GM19099 (cell line): Measurements from ENCODE around the gene NCK2.

Source experiments
- POLR2A ChIP-seq: IDR thresholded peaks from 3 replicates; pipeline ENCODE4 v1.6.1; 2011; ENCODE audit warnings: low read depth; ENCODE audit not compliant: insufficient read length; ENCODE audit errors: extremely low read depth

Gene NCK2

GRCh38 chr2:105821428-105822125 is 76.9 kb downstream of the NCK2 start:
- no peak for TF ChIP-seq POLR2A

DNA sequence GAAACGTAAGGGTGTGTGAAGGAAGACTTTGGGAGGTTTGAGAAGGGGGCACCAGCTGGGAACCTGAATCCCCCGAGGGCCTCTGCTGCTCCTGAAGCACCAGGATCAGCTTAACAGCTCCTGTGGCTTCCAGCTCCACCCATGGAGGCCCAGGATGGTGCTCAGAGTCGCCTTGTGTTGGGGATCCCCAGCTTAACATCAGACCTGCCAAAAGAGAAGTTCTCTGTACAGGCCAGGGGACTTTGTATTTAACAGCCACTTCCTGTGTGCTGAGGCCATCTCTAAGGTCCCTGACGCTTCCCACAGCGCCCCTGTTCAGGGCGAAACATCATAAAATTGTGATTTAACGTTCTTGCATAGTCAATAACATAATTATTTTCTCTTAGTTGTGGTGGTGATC is 77.5 kb downstream of the NCK2 start:
- no peak for TF ChIP-seq POLR2A

- no peak for TF ChIP-seq POLR2A
These were observed 79.7 kb downstream of the NCK2 start for GRCh38 chr2:105824446-105824845.

DNA sequence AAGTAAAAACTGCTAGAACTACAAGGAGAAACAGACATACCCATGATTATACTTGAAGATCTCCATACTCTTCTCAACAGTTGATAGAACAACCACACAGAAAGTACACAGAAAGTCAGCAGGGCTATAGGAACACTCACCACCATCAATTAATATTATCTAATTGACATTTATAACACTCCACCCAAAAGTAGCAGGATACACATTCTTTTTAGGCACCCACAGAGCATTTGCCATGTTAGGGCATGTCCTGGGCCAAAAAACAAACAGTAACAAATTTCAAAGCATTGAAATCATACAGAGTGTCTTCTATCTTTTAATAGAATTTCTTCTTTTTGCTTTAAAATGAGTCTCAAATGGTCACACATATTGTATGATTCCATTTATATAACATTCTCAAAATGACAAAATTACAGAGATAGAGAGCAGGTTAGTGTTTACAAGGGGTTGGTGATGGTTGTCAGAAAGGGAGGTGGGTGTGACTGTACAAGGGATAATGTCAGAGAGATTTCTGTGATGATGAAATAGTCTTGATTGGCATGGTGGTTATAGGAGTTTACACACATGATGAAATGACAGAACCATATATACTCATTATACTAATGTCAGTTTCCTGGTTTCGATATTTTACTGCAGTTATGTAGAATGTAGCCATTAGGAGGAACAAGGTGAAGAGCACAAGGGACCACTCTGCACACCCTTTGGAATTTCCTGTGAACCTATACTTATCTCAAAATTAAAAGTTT is 82.8 kb downstream of the NCK2 start:
- TF ChIP-seq POLR2A = no peak

DNA sequence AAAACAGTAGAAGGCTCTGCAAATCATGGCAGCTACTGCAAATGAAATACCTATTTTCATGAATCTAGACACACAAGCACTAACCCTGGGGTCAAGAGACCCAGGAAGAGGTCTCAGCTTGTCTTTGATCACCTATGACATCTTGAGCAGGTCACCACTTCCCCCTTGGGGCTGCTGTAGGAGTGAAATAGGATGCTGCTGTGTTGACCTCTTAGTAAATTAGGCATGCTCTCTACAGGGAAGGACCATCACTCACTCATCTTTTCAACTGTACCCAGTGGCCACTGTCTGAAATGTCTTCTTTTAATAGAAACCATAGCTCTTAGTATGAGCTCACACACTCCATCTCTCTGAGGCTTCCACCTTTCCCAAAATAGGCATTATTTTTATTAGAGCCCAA is 83.8 kb downstream of the NCK2 start:
- no peak for TF ChIP-seq POLR2A

DNA sequence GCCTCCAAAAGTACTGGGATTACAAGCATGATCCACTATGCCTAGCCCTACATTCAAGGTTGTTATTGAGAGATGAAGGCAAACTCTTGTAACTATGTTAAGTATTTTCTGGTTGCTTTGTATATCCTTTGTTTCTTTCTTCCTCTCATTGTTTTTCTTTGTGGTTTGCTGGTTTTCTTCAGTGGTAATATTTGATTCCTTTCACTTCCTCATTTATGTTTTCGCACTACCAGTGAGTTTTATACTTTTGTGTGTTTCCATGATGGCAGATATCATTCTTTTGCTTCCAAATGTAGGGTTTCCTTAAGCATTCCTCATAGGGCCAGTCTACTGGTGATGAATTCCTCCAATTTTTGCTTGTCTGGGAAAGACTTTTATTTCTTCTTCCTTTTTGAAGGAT is 90.2 kb downstream of the NCK2 start:
- no peak for TF ChIP-seq POLR2A

DNA sequence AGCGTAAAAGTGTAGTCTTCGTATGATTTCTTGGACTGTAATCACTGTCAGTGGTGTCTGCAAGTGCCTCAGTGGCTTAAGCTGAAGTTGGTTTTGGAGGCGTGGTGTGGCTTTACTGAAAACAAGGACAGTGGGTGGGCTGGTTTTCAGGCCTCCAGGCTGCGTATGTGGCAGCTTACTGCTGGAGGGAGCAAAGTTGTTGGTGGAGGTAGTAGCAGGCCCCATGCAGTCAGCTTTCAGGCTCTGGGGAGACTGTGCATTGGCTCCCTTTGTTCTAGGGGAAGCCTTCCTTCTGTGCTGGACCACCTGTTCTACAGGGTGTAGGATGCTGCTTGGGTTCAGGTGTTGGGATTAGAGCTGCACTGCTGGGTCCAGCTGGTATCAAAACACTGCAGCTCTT is 91.6 kb downstream of the NCK2 start:
- TF ChIP-seq POLR2A = no peak

DNA sequence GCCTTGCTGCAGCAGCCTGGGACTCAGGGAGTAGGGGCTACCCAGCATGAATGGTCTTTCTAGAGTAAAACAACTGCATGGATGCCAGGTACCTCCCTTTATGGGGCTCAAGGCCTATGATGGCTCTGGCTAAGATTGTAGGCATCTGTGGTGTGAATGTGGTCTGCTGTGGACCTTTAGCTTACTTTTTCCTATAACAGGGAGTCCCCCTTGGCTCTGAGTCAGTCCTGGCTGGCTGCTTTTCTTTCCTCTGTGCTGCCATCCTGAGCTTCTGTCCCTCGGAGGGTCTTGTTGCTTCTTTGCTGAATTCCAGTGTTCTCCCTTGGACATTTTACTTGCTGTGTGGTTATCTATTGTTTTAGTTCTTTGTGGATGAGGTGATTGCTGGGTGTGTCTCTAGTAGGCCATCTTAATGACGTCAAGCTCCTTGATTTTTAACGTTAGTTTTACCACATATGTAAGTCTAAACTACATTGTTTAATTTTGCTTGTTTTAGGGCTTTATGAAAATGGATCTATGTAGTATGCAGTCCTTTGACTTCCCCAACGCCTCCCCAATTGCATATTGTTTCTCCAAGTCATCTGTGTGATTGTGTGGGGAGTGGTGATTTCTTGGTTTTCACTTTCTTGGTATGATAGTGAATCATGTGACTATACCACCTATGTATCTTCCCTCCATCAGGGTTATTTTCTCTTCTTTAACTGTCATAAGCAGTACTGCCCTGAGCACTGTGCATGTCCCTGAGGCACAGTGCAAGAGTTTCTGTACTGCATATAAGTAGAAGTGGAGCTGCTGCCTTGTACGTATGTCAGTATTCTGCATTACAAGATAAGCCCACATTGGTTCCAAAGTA is 92.4 kb downstream of the NCK2 start:
- no peak for TF ChIP-seq POLR2A

DNA sequence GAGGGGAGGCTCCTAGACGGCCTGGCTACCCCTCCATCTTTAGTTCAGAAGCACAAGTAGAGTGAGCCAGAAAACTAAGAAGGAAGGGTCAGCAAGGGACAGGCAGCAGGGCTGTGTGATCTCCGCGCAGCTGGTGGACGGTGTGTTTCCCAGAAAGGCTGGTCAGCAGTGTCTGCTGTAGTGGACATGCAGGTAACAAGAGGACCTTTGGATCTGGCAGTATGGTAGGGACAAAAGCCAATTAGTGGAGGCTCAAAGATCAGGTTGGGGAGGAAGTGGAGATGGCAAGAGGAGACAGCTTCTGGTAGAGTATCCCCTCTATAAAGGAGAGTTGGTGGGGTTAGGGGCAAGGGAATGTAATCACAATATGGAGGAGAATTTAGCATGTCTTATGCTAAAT is 95.1 kb downstream of the NCK2 start:
- TF ChIP-seq POLR2A = no peak

GRCh38 chr2:105840933-105841332 is 96.2 kb downstream of the NCK2 start:
- no peak for TF ChIP-seq POLR2A

GRCh38 chr2:105841551-105841950 is 96.8 kb downstream of the NCK2 start:
- TF ChIP-seq POLR2A = no peak

DNA sequence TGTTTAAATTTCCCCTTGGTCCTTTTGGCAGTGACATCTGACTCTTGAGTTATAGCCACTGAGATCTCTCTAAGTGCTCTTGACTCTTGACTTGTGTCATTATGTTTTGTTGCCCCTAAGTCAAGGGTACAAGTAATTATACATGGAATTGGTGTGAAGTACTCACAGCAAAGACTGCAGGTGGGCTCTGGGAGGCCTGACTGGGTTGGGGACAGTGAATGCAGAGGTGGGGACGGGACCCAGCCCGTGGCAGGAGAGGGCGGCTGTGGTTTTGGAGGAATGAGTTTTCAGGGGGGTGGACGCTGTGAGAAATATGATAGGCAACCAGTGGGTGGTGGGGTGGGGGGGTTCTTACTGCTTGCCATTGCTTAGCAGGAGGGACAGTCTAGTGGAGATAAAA is 97.8 kb downstream of the NCK2 start:
- no peak for TF ChIP-seq POLR2A

DNA sequence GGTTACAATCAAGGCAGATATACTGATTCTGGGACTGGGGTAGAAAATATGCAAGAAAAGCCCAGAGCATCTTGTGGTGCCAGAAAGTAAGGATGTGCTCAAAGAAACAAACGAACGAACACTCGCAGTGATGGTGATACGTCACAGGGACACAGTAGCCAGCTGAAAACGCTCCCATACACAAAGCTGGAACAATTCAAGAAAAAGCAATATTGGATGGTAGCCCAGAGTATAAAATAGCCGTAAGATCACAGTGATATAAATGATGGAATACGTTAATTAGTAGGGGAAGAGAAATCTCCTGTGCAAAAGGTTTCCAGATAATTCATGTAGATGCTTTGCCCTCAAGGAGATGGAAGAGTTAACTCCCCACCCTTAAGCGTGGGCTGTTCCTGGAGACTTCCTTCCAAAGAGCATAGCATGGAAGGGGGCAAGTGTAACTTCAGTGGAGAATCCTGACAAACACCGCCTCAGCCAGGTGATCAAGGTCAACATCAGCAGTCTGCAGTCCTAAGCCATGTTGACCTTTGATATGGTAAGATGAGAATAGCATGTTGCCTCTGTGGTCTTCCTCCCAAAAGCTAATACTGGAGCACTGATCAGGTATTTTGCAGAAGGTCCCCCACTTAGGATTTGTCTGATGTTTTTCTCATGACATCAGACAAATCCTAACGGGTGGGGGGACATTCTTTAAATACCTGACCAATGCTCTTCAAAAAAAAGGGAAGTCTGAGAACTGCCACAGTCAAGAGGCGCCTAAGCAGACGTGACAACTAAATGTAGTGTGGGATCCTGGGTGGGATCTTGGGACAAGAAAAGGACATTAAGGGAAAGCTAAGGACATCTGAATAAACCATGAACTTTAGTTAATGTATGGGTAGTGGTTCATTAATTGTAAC is 99.0 kb downstream of the NCK2 start:
- no peak for TF ChIP-seq POLR2A

GRCh38 chr2:105845976-105846375 is 101.3 kb downstream of the NCK2 start:
- no peak for TF ChIP-seq POLR2A

DNA sequence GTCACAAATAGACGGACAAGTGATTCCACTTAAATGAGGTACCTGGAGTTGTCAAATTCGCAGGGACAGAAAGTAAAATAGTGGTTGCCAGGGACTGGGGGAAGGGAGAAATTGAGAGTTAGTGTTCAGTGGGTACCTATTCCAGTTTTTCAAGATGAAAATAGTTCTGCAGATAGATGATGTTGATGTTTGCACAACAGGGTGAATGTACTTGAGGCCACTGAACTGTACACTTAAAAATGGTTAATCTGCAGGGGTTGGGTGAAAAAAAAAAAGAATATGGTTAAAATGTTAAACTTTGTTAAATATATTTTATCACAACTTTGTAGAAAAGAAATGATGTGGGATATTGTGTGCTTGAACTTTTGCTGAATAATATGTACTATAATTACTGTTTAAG is 102.3 kb downstream of the NCK2 start:
- no peak for TF ChIP-seq POLR2A
